ENCODE measurements around the gene RNF44.

RNF44 gene

DNA sequence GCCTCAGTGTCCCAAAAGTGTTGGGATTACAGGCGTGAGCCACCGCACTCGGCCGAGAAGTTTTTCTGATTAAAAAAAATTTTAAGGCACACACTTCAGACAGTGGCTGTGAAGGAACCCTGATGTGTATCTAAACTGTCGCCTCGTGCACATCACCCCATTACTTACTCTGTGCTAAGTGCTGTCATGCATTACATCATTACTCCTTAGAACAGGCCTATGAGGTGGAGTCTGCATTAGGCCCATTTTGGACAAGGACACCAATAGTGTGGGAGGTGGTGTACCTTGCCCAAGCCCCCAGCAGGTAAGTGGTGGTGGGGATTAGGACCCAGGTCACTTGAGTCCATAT is 8.2 kb upstream of the RNF44 start:
- peaks cover 9% of the 10 kb centered on the region for H3K4me1 ChIP-seq (ENCODE audit: control insufficient read depth, low read depth, low read length)
- H3K36me3 ChIP-seq (ENCODE audit: control insufficient read depth, insufficient read depth, low read length): no peaks in the 10 kb centered on the region
- H2AK5ac ChIP-seq (ENCODE audit: low read length): no peak overlapping the region
- H3K9ac ChIP-seq (ENCODE audit: low read length): no peak overlapping the region
- H3K18ac ChIP-seq (ENCODE audit: low read length): no peak overlapping the region
- no peaks in the 10 kb centered on the region for H3K27me3 ChIP-seq (ENCODE audit: insufficient read depth, low read length, poor library complexity)
- no peak overlapping the region for H2BK15ac ChIP-seq (replicated peaks; ENCODE audit: low read depth)
- no peaks in the 10 kb centered on the region for H3K79me2 ChIP-seq (ENCODE audit: control insufficient read depth, insufficient read depth, low read length)
- no peak overlapping the region for H3K56ac ChIP-seq (ENCODE audit: low read length)
- no peak overlapping the region for H3K27ac ChIP-seq (ENCODE audit: low read depth, low read length)
- no peak overlapping the region for H3K4me3 ChIP-seq (ENCODE audit: low read length)
- H4K5ac ChIP-seq (ENCODE audit: low read length): no peak overlapping the region
- H3K4ac ChIP-seq (ENCODE audit: low read depth, low read length): no peak overlapping the region
- no peak overlapping the region for H4K8ac ChIP-seq (ENCODE audit: low read depth, low read length)
- H3K79me1 ChIP-seq (ENCODE audit: low read length): no peaks in the 10 kb centered on the region
- H3K4me2 ChIP-seq (ENCODE audit: low read length): no peak overlapping the region
- DNase-seq: no peak
- no peak overlapping the region for H2BK5ac ChIP-seq (ENCODE audit: low read length)
- H3K23ac ChIP-seq (ENCODE audit: low read length): no peak overlapping the region
- WGBS (ENCODE audit: extremely low coverage, insufficient coverage, low lambda C conversion rate): no CpG with 5 or more reads among the region's 6 CpGs
- no peak overlapping the region for H2BK120ac ChIP-seq (ENCODE audit: low read depth, low read length)

DNA sequence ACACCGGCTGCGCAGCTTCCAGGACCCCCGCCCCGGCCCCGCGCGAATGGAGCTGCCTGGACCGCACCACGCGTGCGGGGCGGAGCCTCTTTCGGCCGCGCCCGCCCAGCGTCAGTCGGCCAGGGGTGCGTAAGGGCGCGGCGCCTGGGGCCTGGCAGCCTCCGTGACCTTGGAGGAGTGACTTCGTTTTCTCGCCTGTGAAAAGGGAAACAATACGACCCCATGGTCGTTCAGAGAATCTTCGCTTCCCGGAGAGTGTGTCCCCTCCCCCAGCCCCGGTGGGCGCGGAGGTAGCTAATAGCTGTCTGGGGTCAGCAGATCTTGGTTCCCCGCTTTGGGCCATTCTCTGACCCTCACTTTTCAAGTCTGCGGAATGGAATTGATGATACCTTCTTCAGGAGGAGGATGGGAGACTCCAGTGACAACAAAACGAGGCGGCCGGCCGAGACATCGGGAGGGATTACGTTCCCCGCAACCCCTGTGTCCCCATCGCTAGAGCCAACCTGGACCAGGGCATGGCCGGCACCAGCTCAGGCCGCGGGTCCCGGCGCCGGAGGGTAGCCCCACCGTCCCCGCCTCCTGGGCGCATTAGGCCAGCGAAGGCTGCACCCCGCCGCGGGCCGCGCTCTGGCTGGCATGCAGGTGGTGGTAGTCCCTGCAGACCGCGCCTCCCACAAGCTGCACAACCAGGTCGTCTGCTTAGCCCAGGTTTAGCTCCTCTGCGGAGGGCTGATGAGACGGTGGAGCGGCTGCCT is 6.4 kb upstream of the RNF44 start:
- H3K36me3 ChIP-seq (ENCODE audit: control insufficient read depth, insufficient read depth, low read length): no peaks in the 10 kb centered on the region
- H2AK5ac ChIP-seq (ENCODE audit: low read length): no peak overlapping the region
- H3K56ac ChIP-seq (ENCODE audit: low read length): peak overlapping the region; percentile 88
- H3K79me2 ChIP-seq (ENCODE audit: control insufficient read depth, insufficient read depth, low read length): no peaks in the 10 kb centered on the region
- H3K4ac ChIP-seq (ENCODE audit: low read depth, low read length): peak overlapping the region; percentile 64
- WGBS (ENCODE audit: extremely low coverage, insufficient coverage, low lambda C conversion rate): no CpG with 5 or more reads among the region's 63 CpGs
- H4K8ac ChIP-seq (ENCODE audit: low read depth, low read length): no peak overlapping the region
- peak overlapping the region; percentile 69 for H3K18ac ChIP-seq (ENCODE audit: low read length)
- no peaks in the 10 kb centered on the region for H3K79me1 ChIP-seq (ENCODE audit: low read length)
- no peaks in the 10 kb centered on the region for H3K27me3 ChIP-seq (ENCODE audit: insufficient read depth, low read length, poor library complexity)
- H2BK120ac ChIP-seq (ENCODE audit: low read depth, low read length): no peak overlapping the region
- peak overlapping the region; percentile 20 for H3K27ac ChIP-seq (ENCODE audit: low read depth, low read length)
- peak overlapping the region; percentile 82 for H3K9ac ChIP-seq (ENCODE audit: low read length)
- H3K4me3 ChIP-seq (ENCODE audit: low read length): peak overlapping the region; percentile 51
- peaks cover 11% of the 10 kb centered on the region for H3K4me1 ChIP-seq (ENCODE audit: control insufficient read depth, low read depth, low read length)
- no peak overlapping the region for H2BK15ac ChIP-seq (replicated peaks; ENCODE audit: low read depth)
- H3K23ac ChIP-seq (ENCODE audit: low read length): no peak overlapping the region
- H3K4me2 ChIP-seq (ENCODE audit: low read length): peak overlapping the region; percentile 82
- H2BK5ac ChIP-seq (ENCODE audit: low read length): no peak overlapping the region
- no peak overlapping the region for H4K5ac ChIP-seq (ENCODE audit: low read length)
- DNase-seq: peak; percentile 74

DNA sequence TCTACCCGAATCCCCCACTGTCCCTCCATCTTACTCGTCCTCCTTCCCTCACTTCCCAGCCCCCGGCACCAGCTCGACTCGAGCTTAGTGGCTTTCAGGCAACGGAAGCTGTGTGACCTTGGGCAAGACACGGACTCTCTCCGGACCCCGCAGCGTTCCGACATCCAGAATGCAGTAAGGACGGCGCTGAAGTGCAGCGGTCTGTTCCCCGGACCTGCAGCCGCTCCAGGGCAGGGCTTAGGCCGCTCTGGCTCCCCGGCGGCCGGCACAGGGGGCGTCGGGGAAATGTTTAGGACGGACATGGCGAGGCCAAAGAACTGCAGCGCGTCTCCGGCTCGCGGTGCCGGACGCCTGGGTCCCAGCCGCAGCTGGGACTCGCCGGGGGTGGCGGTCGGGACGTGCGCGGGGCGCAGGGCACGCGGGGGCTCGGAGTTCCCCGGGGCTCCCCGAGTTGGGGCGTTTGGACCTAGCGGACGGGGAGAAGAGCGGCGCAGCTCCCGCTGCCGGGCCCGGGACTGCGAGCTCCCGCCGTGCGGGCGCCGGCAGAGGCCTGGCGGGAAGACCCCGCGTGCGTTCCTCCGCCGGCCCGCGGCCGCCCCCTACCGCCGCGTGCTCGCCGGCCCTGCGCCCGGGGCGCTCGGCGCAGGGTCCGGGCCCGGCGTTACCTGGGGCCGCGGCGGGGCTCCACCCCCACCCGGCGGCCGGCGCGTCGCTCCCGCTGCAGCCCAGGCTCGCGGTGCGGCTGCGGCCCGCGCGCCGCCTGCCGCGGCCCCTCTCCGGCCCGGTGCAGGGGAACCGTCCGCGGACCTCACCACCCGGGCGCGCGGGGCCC is 5.6 kb upstream of the RNF44 start:
- Histone ChIP-seq H3K18ac (ENCODE audit: low read length) (peak overlapping the region; percentile 82), H3K9ac (ENCODE audit: low read length) (peak overlapping the region; percentile 82), H3K4ac (ENCODE audit: low read depth, low read length) (peak overlapping the region; percentile 64), H2BK120ac (ENCODE audit: low read depth, low read length) (no peak overlapping the region), H2AK5ac (ENCODE audit: low read length) (no peak overlapping the region), H4K8ac (ENCODE audit: low read depth, low read length) (no peak overlapping the region), H3K27ac (ENCODE audit: low read depth, low read length) (peak overlapping the region; percentile 79), H3K79me2 (ENCODE audit: control insufficient read depth, insufficient read depth, low read length) (no peaks in the 10 kb centered on the region), H3K4me1 (ENCODE audit: control insufficient read depth, low read depth, low read length) (peaks cover 11% of the 10 kb centered on the region), H3K56ac (ENCODE audit: low read length) (peak overlapping the region; percentile 88), H3K27me3 (ENCODE audit: insufficient read depth, low read length, poor library complexity) (no peaks in the 10 kb centered on the region), H3K4me2 (ENCODE audit: low read length) (peak overlapping the region; percentile 75), H2BK15ac (replicated peaks; ENCODE audit: low read depth) (no peak overlapping the region), H3K23ac (ENCODE audit: low read length) (no peak overlapping the region), H3K79me1 (ENCODE audit: low read length) (no peaks in the 10 kb centered on the region), H4K5ac (ENCODE audit: low read length) (no peak overlapping the region), H3K4me3 (ENCODE audit: low read length) (peak overlapping the region; percentile 51), H2BK5ac (ENCODE audit: low read length) (peak overlapping the region; percentile 31), H3K36me3 (ENCODE audit: control insufficient read depth, insufficient read depth, low read length) (no peaks in the 10 kb centered on the region)
- peak; percentile 71 for DNase-seq
- WGBS (ENCODE audit: extremely low coverage, insufficient coverage, low lambda C conversion rate): no CpG with 5 or more reads among the region's 110 CpGs

DNA sequence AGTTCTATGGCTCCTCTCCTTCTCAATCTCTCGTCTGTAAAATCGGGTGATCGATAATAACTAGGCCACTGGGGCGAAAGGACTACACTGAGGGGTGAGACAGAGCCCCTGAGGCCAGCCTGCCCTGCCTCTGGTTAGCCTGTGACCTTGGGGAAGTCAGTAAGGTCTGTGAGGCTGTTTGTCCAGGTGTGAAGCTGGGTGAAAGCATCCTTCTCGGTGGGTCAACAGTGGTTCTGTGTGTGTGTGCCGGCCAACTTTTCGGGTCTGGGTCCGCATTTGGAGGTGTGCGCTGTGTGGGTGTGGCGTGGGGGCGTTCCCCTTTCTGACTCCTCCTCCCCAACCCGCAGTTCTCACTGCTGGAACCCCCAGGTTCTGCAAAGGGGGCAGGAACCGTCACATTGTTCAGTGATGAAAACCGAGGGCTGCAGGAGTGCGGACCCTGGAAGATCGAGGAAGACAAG is 5.0 kb upstream of the RNF44 start:
- Histone ChIP-seq H3K4me1 (ENCODE audit: control insufficient read depth, low read depth, low read length) (peaks cover 11% of the 10 kb centered on the region), H3K79me1 (ENCODE audit: low read length) (no peaks in the 10 kb centered on the region), H3K36me3 (ENCODE audit: control insufficient read depth, insufficient read depth, low read length) (no peaks in the 10 kb centered on the region), H2BK15ac (replicated peaks; ENCODE audit: low read depth) (no peak overlapping the region), H2AK5ac (ENCODE audit: low read length) (peak overlapping the region; percentile 17), H2BK120ac (ENCODE audit: low read depth, low read length) (no peak overlapping the region), H4K5ac (ENCODE audit: low read length) (no peak overlapping the region), H3K79me2 (ENCODE audit: control insufficient read depth, insufficient read depth, low read length) (no peaks in the 10 kb centered on the region), H3K4ac (ENCODE audit: low read depth, low read length) (no peak overlapping the region), H3K27ac (ENCODE audit: low read depth, low read length) (peak overlapping the region; percentile 72), H4K8ac (ENCODE audit: low read depth, low read length) (no peak overlapping the region), H2BK5ac (ENCODE audit: low read length) (no peak overlapping the region), H3K18ac (ENCODE audit: low read length) (peak overlapping the region; percentile 11), H3K4me2 (ENCODE audit: low read length) (peak overlapping the region; percentile 75), H3K4me3 (ENCODE audit: low read length) (peak overlapping the region; percentile 51), H3K9ac (ENCODE audit: low read length) (peak overlapping the region; percentile 82), H3K23ac (ENCODE audit: low read length) (peak overlapping the region; percentile 54), H3K27me3 (ENCODE audit: insufficient read depth, low read length, poor library complexity) (no peaks in the 10 kb centered on the region), H3K56ac (ENCODE audit: low read length) (peak overlapping the region; percentile 88)
- no peak for DNase-seq
- no CpG with 5 or more reads among the region's 16 CpGs for WGBS (ENCODE audit: extremely low coverage, insufficient coverage, low lambda C conversion rate)

DNA sequence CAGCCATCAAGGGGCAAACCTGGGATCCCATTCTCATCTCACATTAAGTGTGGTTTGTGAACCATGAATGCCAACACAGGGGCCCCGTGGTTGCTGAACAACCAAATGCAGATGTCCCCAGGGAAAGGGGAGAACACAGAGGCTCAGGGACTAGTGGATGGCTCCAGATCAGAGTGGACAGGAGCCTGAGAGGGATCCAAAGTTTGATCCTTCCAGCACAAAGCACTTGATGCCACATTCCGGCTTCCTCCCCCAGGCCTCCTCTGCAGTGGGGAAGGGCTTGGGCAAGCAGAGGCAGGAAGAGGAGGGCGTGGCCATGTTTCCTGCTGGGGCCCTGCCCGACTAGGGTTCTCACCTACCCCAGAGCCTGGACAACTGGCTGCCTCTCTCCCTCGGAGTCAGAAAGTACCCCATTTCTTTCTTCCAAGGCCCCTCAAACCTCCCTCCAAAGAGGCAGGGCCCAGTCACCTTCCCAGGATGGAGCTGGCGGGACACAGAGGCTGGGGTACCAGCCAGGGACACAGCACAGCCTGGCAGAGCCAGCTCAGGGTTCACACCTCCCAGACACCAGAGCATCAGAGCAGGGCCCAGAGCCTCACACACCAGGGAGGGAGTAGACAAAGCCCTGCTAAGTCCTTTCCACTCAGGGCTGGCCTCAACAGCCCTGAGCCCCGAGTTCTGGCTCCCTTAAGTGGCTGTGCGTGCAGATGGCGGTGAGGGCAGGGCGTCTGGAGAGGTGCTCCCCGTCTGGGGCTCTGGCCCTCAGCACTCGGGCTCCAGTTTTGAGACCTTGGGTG is 4.3 kb upstream of the RNF44 start:
- Histone ChIP-seq H3K4me3 (ENCODE audit: low read length) (no peak overlapping the region), H3K56ac (ENCODE audit: low read length) (peak overlapping the region; percentile 88), H3K36me3 (ENCODE audit: control insufficient read depth, insufficient read depth, low read length) (no peaks in the 10 kb centered on the region), H3K79me1 (ENCODE audit: low read length) (no peaks in the 10 kb centered on the region), H3K23ac (ENCODE audit: low read length) (peak overlapping the region; percentile 54), H2BK120ac (ENCODE audit: low read depth, low read length) (no peak overlapping the region), H3K27me3 (ENCODE audit: insufficient read depth, low read length, poor library complexity) (no peaks in the 10 kb centered on the region), H2AK5ac (ENCODE audit: low read length) (peak overlapping the region; percentile 17), H4K5ac (ENCODE audit: low read length) (no peak overlapping the region), H3K4me1 (ENCODE audit: control insufficient read depth, low read depth, low read length) (peaks cover 11% of the 10 kb centered on the region), H2BK15ac (replicated peaks; ENCODE audit: low read depth) (no peak overlapping the region), H3K27ac (ENCODE audit: low read depth, low read length) (peak overlapping the region; percentile 72), H4K8ac (ENCODE audit: low read depth, low read length) (no peak overlapping the region), H3K79me2 (ENCODE audit: control insufficient read depth, insufficient read depth, low read length) (no peaks in the 10 kb centered on the region), H3K4me2 (ENCODE audit: low read length) (peak overlapping the region; percentile 42), H3K9ac (ENCODE audit: low read length) (peak overlapping the region; percentile 82), H3K4ac (ENCODE audit: low read depth, low read length) (peak overlapping the region; percentile 59), H2BK5ac (ENCODE audit: low read length) (peak overlapping the region; percentile 82), H3K18ac (ENCODE audit: low read length) (peak overlapping the region; percentile 11)
- peak; percentile 90 for DNase-seq
- WGBS (ENCODE audit: extremely low coverage, insufficient coverage, low lambda C conversion rate): no CpG with 5 or more reads among the region's 12 CpGs

All from mesendoderm (in vitro differentiated cells).